ENCODE data around the gene FPR2. TPM values are rescaled to one million over a fixed set of nuclear protein-coding genes. Genes with fewer than 3 reads are reported as not detected.

The FPR2 gene
- not detected in 2 replicates for total RNA-seq

- H3K4me1 Mint-ChIP-seq, result no peaks in the 10 kb centered on the region
- H3K27ac Mint-ChIP-seq, result no peak within 1 kb of the TSS
- H3K9me3 Mint-ChIP-seq, result peaks cover 17% of the 10 kb centered on the region
- H3K4me3 Mint-ChIP-seq, result no peak within 1 kb of the TSS
- intact Hi-C loops (cut with micrococcal nuclease), result no loop called here
- DNase-seq, result no peak
- no peaks in the 10 kb centered on the region for H3K36me3 Mint-ChIP-seq (ENCODE audit: low read depth)
- no peaks in the 10 kb centered on the region for H3K27me3 Mint-ChIP-seq
Observed at GRCh38 chr19:51760697-51761356, at the start of gene FPR2. Gene FPR2, plus strand, starts transcription at chr19:51761180. Its CDS starts 7,479 bp downstream, at chr19:51768659.

- peaks cover 6% of the 10 kb centered on the region for H3K36me3 Mint-ChIP-seq (ENCODE audit: low read depth)
- H3K27me3 Mint-ChIP-seq, result peaks cover 8% of the 10 kb centered on the region
- H3K4me3 Mint-ChIP-seq, result no peak overlapping the region
- H3K9me3 Mint-ChIP-seq, result peaks cover 13% of the 10 kb centered on the region
- DNase-seq, result no peak
- no peaks in the 10 kb centered on the region for H3K4me1 Mint-ChIP-seq
- no peak overlapping the region for H3K27ac Mint-ChIP-seq
- intact Hi-C loops (cut with micrococcal nuclease), result no loop called here
Observed at GRCh38 chr19:51711702-51712101, 49.3 kb upstream of the FPR2 start.

- H3K4me3 Mint-ChIP-seq, result no peak overlapping the region
- H3K9me3 Mint-ChIP-seq, result peaks cover 15% of the 10 kb centered on the region
- no peaks in the 10 kb centered on the region for H3K4me1 Mint-ChIP-seq
- intact Hi-C loops (cut with micrococcal nuclease), result no loop called here
- H3K36me3 Mint-ChIP-seq (ENCODE audit: low read depth), result peaks cover under 1% of the 10 kb centered on the region
- no peak overlapping the region for H3K27ac Mint-ChIP-seq
- DNase-seq, result no peak
- peaks cover 8% of the 10 kb centered on the region for H3K27me3 Mint-ChIP-seq
Observed at GRCh38 chr19:51712461-51713081, 48.4 kb upstream of the FPR2 start.

- H3K4me1 Mint-ChIP-seq, result no peaks in the 10 kb centered on the region
- H3K27ac Mint-ChIP-seq, result no peak overlapping the region
- H3K36me3 Mint-ChIP-seq (ENCODE audit: low read depth), result no peaks in the 10 kb centered on the region
- H3K4me3 Mint-ChIP-seq, result no peak overlapping the region
- peaks cover 16% of the 10 kb centered on the region for H3K9me3 Mint-ChIP-seq
- H3K27me3 Mint-ChIP-seq, result peaks cover 14% of the 10 kb centered on the region
- no peak for DNase-seq
- intact Hi-C loops (cut with micrococcal nuclease), result no loop called here
Observed at GRCh38 chr19:51713319-51714285, 47.4 kb upstream of the FPR2 start.

GRCh38 chr19:51714848-51715247, 46.1 kb upstream of the FPR2 start:
- Mint-ChIP-seq H3K36me3 (ENCODE audit: low read depth) (no peaks in the 10 kb centered on the region), H3K4me3 (no peak overlapping the region), H3K9me3 (peaks cover 20% of the 10 kb centered on the region), H3K27me3 (peaks cover 18% of the 10 kb centered on the region), H3K4me1 (no peaks in the 10 kb centered on the region), H3K27ac (no peak overlapping the region)
- intact Hi-C loops (cut with micrococcal nuclease), result no loop called here
- no peak for DNase-seq

- Mint-ChIP-seq H3K4me3 (no peak overlapping the region), H3K9me3 (peaks cover 20% of the 10 kb centered on the region), H3K27ac (no peak overlapping the region), H3K36me3 (ENCODE audit: low read depth) (no peaks in the 10 kb centered on the region), H3K4me1 (no peaks in the 10 kb centered on the region), H3K27me3 (peaks cover 19% of the 10 kb centered on the region)
- intact Hi-C loops (cut with micrococcal nuclease), result no loop called here
- no peak for DNase-seq
Observed at GRCh38 chr19:51715850-51716249, 45.1 kb upstream of the FPR2 start.

- Mint-ChIP-seq H3K9me3 (peaks cover 20% of the 10 kb centered on the region), H3K27me3 (peaks cover 18% of the 10 kb centered on the region), H3K4me3 (no peak overlapping the region), H3K36me3 (ENCODE audit: low read depth) (no peaks in the 10 kb centered on the region), H3K4me1 (no peaks in the 10 kb centered on the region), H3K27ac (no peak overlapping the region)
- no peak for DNase-seq
- intact Hi-C loops (cut with micrococcal nuclease), result no loop called here
Observed at GRCh38 chr19:51716925-51717324, 44.1 kb upstream of the FPR2 start.

GRCh38 chr19:51719251-51719988, 41.6 kb upstream of the FPR2 start:
- Mint-ChIP-seq H3K36me3 (ENCODE audit: low read depth) (no peaks in the 10 kb centered on the region), H3K27ac (no peak overlapping the region), H3K4me3 (no peak overlapping the region), H3K4me1 (no peaks in the 10 kb centered on the region), H3K9me3 (peaks cover 20% of the 10 kb centered on the region), H3K27me3 (peaks cover 27% of the 10 kb centered on the region)
- intact Hi-C loops (cut with micrococcal nuclease), result no loop called here
- DNase-seq, result no peak

GRCh38 chr19:51721905-51722304, 39.1 kb upstream of the FPR2 start:
- Mint-ChIP-seq H3K27ac (no peak overlapping the region), H3K9me3 (peaks cover 6% of the 10 kb centered on the region), H3K4me1 (no peaks in the 10 kb centered on the region), H3K27me3 (peaks cover 31% of the 10 kb centered on the region), H3K36me3 (ENCODE audit: low read depth) (no peaks in the 10 kb centered on the region), H3K4me3 (no peak overlapping the region)
- intact Hi-C loops (cut with micrococcal nuclease), result no loop called here
- no peak for DNase-seq

GRCh38 chr19:51722492-51722891, 38.5 kb upstream of the FPR2 start:
- intact Hi-C loops (cut with micrococcal nuclease), result no loop called here
- Mint-ChIP-seq H3K9me3 (peaks cover 5% of the 10 kb centered on the region), H3K27me3 (peaks cover 31% of the 10 kb centered on the region), H3K27ac (no peak overlapping the region), H3K4me1 (no peaks in the 10 kb centered on the region), H3K36me3 (ENCODE audit: low read depth) (no peaks in the 10 kb centered on the region), H3K4me3 (no peak overlapping the region)
- no peak for DNase-seq

GRCh38 chr19:51724543-51724942, 36.4 kb upstream of the FPR2 start:
- DNase-seq, result no peak
- Mint-ChIP-seq H3K9me3 (peaks cover 6% of the 10 kb centered on the region), H3K36me3 (ENCODE audit: low read depth) (no peaks in the 10 kb centered on the region), H3K27me3 (peaks cover 19% of the 10 kb centered on the region), H3K4me1 (no peaks in the 10 kb centered on the region), H3K4me3 (no peak overlapping the region), H3K27ac (no peak overlapping the region)
- intact Hi-C loops (cut with micrococcal nuclease), result no loop called here

GRCh38 chr19:51726049-51726448, 34.9 kb upstream of the FPR2 start:
- no peaks in the 10 kb centered on the region for H3K36me3 Mint-ChIP-seq (ENCODE audit: low read depth)

GRCh38 chr19:51727349-51727880, 33.6 kb upstream of the FPR2 start:
- Mint-ChIP-seq H3K27me3 (peaks cover 13% of the 10 kb centered on the region), H3K4me1 (no peaks in the 10 kb centered on the region), H3K36me3 (ENCODE audit: low read depth) (no peaks in the 10 kb centered on the region), H3K4me3 (no peak overlapping the region), H3K9me3 (peaks cover 6% of the 10 kb centered on the region), H3K27ac (no peak overlapping the region)
- DNase-seq, result no peak
- intact Hi-C loops (cut with micrococcal nuclease), result no loop called here

More at GRCh38 chr19:51726049-51726448, 34.9 kb upstream of the FPR2 start:
- H3K4me1 Mint-ChIP-seq, result no peaks in the 10 kb centered on the region
- no peak overlapping the region for H3K27ac Mint-ChIP-seq
- no peak overlapping the region for H3K4me3 Mint-ChIP-seq
- peaks cover 13% of the 10 kb centered on the region for H3K27me3 Mint-ChIP-seq
- intact Hi-C loops (cut with micrococcal nuclease), result no loop called here
- H3K9me3 Mint-ChIP-seq, result peaks cover 6% of the 10 kb centered on the region
- DNase-seq, result no peak
